Karpas-422 (cell line): ENCODE data around the gene CAPN7. TPM values are rescaled to one million over a fixed set of nuclear protein-coding genes. Genes with fewer than 3 reads are reported as not detected.

ENCODE experiments used
- DNase-seq: peaks from one replicate; pipeline ENCODE4 v3.0.0-alpha.2; 2015
- H2AFZ ChIP-seq: fragments of 200-600 bp; sonication (generic); 2 replicates; pipeline ENCODE4 v1.6.1; 2014; ENCODE audit warnings: antibody characterized with exemption, low read length, mixed read lengths
- H3K27ac ChIP-seq: fragments of 200-600 bp; sonication (generic); 2 replicates; pipeline ENCODE4 v1.5.1; 2014; ENCODE audit warnings: mild to moderate bottlenecking, low read length, moderate library complexity
- H3K27me3 ChIP-seq: fragments of 200-600 bp; sonication (generic); 2 replicates; pipeline ENCODE4 v1.6.1; 2014; ENCODE audit warnings: low read length, mixed read lengths
- H3K36me3 ChIP-seq: fragments of 200-600 bp; sonication (generic); 2 replicates; pipeline ENCODE4 v1.6.1; 2014; ENCODE audit warnings: low read length, mixed read lengths; ENCODE audit not compliant: insufficient read depth
- H3K4me1 ChIP-seq: fragments of 200-600 bp; sonication (generic); 2 replicates; pipeline ENCODE4 v1.6.1; 2014; ENCODE audit warnings: mild to moderate bottlenecking, low read length, mixed read lengths
- H3K4me2 ChIP-seq: fragments of 200-600 bp; sonication (generic); 2 replicates; pipeline ENCODE4 v1.6.1; 2014; ENCODE audit warnings: low read length, low read depth, mild to moderate bottlenecking; ENCODE audit not compliant: poor library complexity, severe bottlenecking
- H3K4me3 ChIP-seq: fragments of 200-600 bp; sonication (generic); 2 replicates; pipeline ENCODE4 v1.5.1; 2014; ENCODE audit warnings: mild to moderate bottlenecking, antibody characterized with exemption, low read length, mixed read lengths
- H3K79me2 ChIP-seq: fragments of 200-600 bp; sonication (generic); 2 replicates; pipeline ENCODE4 v1.6.1; 2014; ENCODE audit warnings: mild to moderate bottlenecking, low read length, mixed read lengths
- H3K9ac ChIP-seq: fragments of 200-600 bp; sonication (generic); 2 replicates; pipeline ENCODE4 v1.6.0; 2014; ENCODE audit warnings: low read length
- H3K9me2 ChIP-seq: fragments of 200-600 bp; sonication (generic), shearing (Covaris generic); replicated peaks from 2 replicates; pipeline ENCODE4 v1.6.0; 2014; ENCODE audit warnings: mild to moderate bottlenecking, low read length, moderate library complexity; ENCODE audit not compliant: insufficient read depth
- H3K9me3 ChIP-seq: fragments of 300-700, 200-600 bp; sonication (generic); 2 replicates; pipeline ENCODE4 v1.6.1; 2014; ENCODE audit warnings: low read length, mixed read lengths
- H4K20me1 ChIP-seq: fragments of 200-600 bp; sonication (generic); 2 replicates; pipeline ENCODE4 v1.6.1; 2014; ENCODE audit warnings: mild to moderate bottlenecking, antibody characterized with exemption, low read length, low read depth; ENCODE audit not compliant: insufficient read depth
- total RNA-seq: library from RNA; depleted of rRNA; stranded (reverse); fragments of >200 nt; shearing (Covaris generic); gene quantifications from 2 replicates; pipeline ENCODE4 v1.2.3, GENCODE V29; 2014; ENCODE audit warnings: low replicate concordance

The CAPN7 gene
- total RNA-seq, 1 experiment from 2014 or later, result 36.5 TPM

DNA sequence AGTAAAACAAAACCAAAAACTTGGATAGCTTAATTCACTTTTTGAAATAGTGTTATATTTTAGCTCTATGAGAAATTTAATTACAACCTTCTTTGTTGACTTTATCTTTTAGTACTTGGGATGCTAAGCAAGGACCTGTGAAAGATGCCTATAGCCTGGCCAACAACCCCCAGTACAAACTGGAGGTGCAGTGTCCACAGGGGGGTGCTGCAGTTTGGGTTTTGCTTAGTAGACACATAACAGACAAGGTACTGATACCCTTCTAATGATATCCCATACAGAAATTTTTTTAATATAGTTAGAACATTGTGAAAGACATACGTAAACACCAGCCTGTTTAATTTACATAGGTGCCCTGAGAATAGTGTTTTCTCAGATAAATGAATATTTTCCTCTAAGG is 35.3 kb downstream of the CAPN7 start:
- Histone ChIP-seq H2AFZ (no peak overlapping the region), H3K4me3 (no peak overlapping the region), H4K20me1 (no peaks in the 10 kb centered on the region), H3K4me1 (no peaks in the 10 kb centered on the region), H3K9ac (no peak overlapping the region), H3K27ac (no peak overlapping the region), H3K9me2 (no peaks in the 10 kb centered on the region), H3K4me2 (no peak overlapping the region), H3K79me2 (no peaks in the 10 kb centered on the region), H3K36me3 (peaks cover 46% of the 10 kb centered on the region), H3K27me3 (no peaks in the 10 kb centered on the region), H3K9me3 (no peaks in the 10 kb centered on the region)
- DNase-seq, result peak; percentile 77

DNA sequence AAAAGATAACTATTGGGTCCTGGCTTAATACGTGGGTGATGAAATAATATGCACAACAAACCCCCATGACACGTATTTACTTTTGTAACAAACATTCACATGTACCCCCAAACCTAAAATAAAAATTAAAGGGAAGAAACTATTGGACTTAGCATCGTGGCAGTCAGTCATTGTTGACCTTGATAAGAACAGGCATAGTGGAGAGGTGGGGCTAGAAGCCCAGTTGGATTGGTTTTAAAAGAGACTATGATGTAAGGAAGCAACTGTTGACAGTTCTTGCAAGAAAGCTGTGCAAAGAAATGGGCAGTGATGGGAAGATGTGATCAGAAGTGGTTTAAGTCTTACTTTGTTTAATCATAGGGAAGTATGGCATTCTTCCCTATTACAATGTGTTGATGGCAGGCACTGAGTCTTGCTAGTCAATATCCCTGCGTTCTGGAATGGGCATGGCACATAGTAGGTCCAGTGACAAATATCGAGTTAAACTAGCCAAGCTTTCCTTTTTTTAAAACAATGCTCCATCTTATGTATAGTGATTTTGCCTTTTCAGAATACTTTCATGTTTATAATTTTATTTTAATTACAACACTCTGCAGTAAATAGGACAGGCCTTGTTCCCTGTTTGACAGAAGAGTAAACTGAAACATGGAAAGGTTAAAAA is 37.9 kb downstream of the CAPN7 start:
- no peaks in the 10 kb centered on the region for H3K9me2 ChIP-seq
- H3K36me3 ChIP-seq, result peaks cover 63% of the 10 kb centered on the region
- H3K9ac ChIP-seq, result no peak overlapping the region
- H3K27ac ChIP-seq, result no peak overlapping the region
- no peak overlapping the region for H3K4me2 ChIP-seq
- no peak for DNase-seq
- H3K4me1 ChIP-seq, result no peaks in the 10 kb centered on the region
- H3K4me3 ChIP-seq, result no peak overlapping the region
- H3K79me2 ChIP-seq, result no peaks in the 10 kb centered on the region
- H4K20me1 ChIP-seq, result no peaks in the 10 kb centered on the region
- H3K9me3 ChIP-seq, result no peaks in the 10 kb centered on the region
- no peaks in the 10 kb centered on the region for H3K27me3 ChIP-seq
- no peak overlapping the region for H2AFZ ChIP-seq

DNA sequence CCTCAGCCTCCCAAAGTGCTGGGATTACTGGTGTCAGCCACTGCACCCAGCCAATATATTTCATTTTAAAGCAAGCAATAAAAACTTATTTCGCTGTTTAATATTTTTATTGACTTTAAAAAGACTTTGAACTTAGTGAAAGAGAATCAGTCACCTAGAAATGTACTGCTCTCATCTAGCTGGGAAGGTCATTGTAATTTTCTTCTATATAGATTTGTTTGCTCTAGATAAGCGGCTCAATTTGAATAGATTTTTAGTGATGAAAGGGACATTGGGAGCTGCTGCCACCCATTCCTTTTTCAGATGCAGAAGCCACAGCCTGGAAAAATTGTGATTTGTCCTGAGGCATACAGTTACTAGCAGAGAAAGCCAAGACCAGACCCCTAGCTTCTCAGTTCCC is 40.1 kb downstream of the CAPN7 start:
- no peak overlapping the region for H3K27ac ChIP-seq

DNA sequence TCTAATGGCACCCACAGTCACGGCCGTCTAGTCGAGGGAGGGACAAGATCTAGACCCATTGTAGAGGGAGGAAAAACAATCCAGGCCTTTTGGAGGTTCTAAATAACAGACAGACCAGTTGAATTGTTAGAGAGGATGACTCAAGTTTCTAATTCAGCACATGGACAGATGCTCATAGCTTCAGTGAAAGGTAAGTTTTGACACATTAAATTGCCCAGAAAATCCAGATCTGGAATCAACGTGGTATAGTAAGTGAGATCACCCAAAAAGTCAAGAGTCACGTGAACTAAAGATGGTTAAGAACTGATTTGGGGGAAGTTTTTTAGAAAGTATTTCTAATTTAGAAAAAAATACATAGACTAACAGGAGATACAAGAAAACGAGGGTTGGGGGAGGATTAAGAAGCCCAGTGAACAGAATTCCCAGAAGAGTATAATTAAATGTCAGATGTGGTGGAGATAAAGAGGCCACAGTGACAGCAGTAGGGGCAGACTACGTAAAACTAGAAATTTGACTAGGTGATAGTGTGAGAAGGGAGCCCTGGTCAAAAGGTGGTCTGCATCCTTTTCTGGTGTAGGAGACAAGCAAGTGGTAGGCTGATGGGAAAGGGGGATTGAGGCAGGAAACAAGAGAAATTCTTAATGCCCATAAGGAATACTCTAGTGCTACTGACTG is 47.1 kb downstream of the CAPN7 start:
- H3K9ac ChIP-seq, result no peak overlapping the region

More for the DNA sequence above, 40.1 kb downstream of the CAPN7 start:
- DNase-seq, result no peak
- no peaks in the 10 kb centered on the region for H3K9me2 ChIP-seq
- H3K27me3 ChIP-seq, result no peaks in the 10 kb centered on the region
- H3K36me3 ChIP-seq, result peaks cover 57% of the 10 kb centered on the region
- H2AFZ ChIP-seq, result no peak overlapping the region
- no peak overlapping the region for H3K4me3 ChIP-seq
- H4K20me1 ChIP-seq, result no peaks in the 10 kb centered on the region
- no peaks in the 10 kb centered on the region for H3K4me1 ChIP-seq
- H3K79me2 ChIP-seq, result no peaks in the 10 kb centered on the region
- no peak overlapping the region for H3K9ac ChIP-seq
- no peaks in the 10 kb centered on the region for H3K9me3 ChIP-seq
- H3K4me2 ChIP-seq, result no peak overlapping the region

DNA sequence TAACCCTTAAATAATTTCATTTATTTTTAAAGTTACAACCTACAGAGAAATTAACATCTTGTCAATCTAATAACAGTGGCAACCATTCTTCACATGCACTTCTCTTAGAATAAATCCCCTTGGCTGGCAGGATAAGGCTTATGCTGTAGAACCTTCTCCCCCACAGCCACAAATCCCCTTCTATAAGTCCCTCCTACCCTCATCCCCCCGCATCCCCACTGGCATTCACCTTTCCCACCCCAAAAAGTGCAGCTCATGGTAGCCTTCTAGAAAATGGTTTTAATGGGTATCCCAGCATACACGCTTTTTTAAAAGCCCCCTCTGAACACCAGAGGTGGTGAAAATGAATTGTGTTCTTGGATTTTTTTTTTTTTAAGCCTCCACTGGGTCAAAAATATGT is 49.2 kb downstream of the CAPN7 start:
- Histone ChIP-seq H3K9ac (no peak overlapping the region), H2AFZ (no peak overlapping the region), H3K4me3 (no peak overlapping the region), H3K36me3 (peaks cover 42% of the 10 kb centered on the region), H4K20me1 (no peaks in the 10 kb centered on the region), H3K79me2 (no peaks in the 10 kb centered on the region), H3K27ac (no peak overlapping the region), H3K4me1 (no peaks in the 10 kb centered on the region), H3K9me3 (no peaks in the 10 kb centered on the region), H3K27me3 (no peaks in the 10 kb centered on the region), H3K4me2 (no peak overlapping the region), H3K9me2 (no peaks in the 10 kb centered on the region)
- no peak for DNase-seq

More for the DNA sequence above, 47.1 kb downstream of the CAPN7 start:
- H3K27me3 ChIP-seq, result no peaks in the 10 kb centered on the region
- H3K79me2 ChIP-seq, result no peaks in the 10 kb centered on the region
- H3K36me3 ChIP-seq, result peaks cover 52% of the 10 kb centered on the region
- H3K27ac ChIP-seq, result no peak overlapping the region
- no peaks in the 10 kb centered on the region for H4K20me1 ChIP-seq
- H3K9me2 ChIP-seq, result no peaks in the 10 kb centered on the region
- H3K4me1 ChIP-seq, result no peaks in the 10 kb centered on the region
- DNase-seq, result no peak
- H3K4me2 ChIP-seq, result no peak overlapping the region
- H3K9me3 ChIP-seq, result no peaks in the 10 kb centered on the region
- H3K4me3 ChIP-seq, result no peak overlapping the region
- H2AFZ ChIP-seq, result no peak overlapping the region

DNA sequence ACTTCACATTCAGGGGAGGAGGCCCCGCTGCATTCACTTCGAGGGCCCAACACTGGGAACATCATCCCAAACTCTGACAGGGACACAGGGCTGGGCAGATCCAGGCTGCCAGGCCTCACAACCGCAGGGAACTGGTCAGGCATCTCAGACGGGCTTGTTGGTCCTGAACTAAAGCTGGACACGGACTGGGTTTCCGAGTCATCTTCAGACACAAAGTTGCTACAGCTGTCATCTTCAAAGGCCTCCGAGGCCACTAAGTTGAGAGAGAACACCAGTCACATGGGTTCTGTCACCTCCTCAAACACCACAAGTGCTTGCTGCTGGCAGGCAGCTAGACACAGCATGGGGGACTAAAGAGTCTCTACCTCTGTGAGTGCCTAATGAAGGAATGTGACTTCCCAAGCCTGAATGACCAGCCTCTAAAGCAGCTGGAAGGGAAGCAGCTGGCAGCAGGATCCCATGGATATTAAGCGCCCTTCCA is 50.9 kb downstream of the CAPN7 start:
- no peak overlapping the region for H3K27ac ChIP-seq
- no peak for DNase-seq
- H3K9ac ChIP-seq, result no peak overlapping the region
- no peaks in the 10 kb centered on the region for H4K20me1 ChIP-seq
- no peak overlapping the region for H3K4me2 ChIP-seq
- H2AFZ ChIP-seq, result no peak overlapping the region
- H3K9me3 ChIP-seq, result no peaks in the 10 kb centered on the region
- peaks cover 32% of the 10 kb centered on the region for H3K36me3 ChIP-seq
- H3K27me3 ChIP-seq, result no peaks in the 10 kb centered on the region
- no peak overlapping the region for H3K4me3 ChIP-seq
- no peaks in the 10 kb centered on the region for H3K4me1 ChIP-seq
- no peaks in the 10 kb centered on the region for H3K9me2 ChIP-seq
- no peaks in the 10 kb centered on the region for H3K79me2 ChIP-seq

DNA sequence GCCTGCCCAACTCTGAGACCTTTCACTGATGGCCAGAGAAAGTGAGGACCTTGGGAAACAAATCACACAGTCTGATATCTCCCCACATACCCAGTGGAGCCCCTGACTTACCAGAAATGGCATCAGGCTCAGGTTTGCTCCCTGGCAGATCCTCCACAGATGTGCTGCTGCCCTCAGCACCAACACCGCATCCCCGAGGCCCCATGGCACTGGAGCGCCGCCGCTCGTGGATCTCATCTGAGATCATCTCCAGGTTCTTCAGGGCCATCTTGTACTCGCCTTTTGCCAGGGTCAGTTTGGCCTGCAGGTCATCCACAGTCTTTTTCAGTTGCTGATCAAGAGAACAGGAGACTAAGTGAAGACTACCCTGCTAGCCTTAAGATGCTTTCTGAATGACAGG is 52.7 kb downstream of the CAPN7 start:
- Histone ChIP-seq H2AFZ (no peak overlapping the region), H4K20me1 (peaks cover 4% of the 10 kb centered on the region; the same call in 1 of the 2 replicates), H3K9me2 (no peaks in the 10 kb centered on the region), H3K9me3 (no peaks in the 10 kb centered on the region), H3K4me3 (no peak overlapping the region), H3K27ac (no peak overlapping the region), H3K9ac (no peak overlapping the region), H3K36me3 (peaks cover 20% of the 10 kb centered on the region), H3K79me2 (no peaks in the 10 kb centered on the region), H3K27me3 (no peaks in the 10 kb centered on the region), H3K4me1 (no peaks in the 10 kb centered on the region), H3K4me2 (no peak overlapping the region)
- DNase-seq, result no peak

DNA sequence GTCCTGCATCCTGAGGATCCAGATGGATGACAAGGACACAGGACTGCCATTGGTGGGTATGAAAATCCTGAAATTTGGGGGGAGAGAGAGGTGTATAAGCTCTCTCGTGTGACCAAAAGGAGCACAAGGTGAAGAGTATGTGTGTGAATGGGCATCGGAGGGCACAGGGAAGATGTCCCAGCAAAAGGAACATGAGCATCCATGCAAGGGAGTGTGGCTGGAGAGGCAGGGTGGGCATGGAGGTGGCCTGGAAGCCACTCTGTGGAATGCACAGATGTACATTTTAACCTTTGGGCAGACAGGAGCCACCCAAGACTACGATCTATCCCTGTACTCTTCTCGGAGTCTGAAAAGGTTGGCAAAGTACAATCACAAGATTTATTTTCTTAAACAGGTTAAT is 54.5 kb downstream of the CAPN7 start:
- no peaks in the 10 kb centered on the region for H3K9me3 ChIP-seq
- peaks cover 4% of the 10 kb centered on the region; the same call in 1 of the 2 replicates for H4K20me1 ChIP-seq
- no peak overlapping the region for H3K9ac ChIP-seq
- H3K79me2 ChIP-seq, result no peaks in the 10 kb centered on the region
- H3K27me3 ChIP-seq, result no peaks in the 10 kb centered on the region
- DNase-seq, result no peak
- no peak overlapping the region for H3K4me3 ChIP-seq
- H2AFZ ChIP-seq, result no peak overlapping the region
- no peaks in the 10 kb centered on the region for H3K4me1 ChIP-seq
- H3K36me3 ChIP-seq, result peaks cover 9% of the 10 kb centered on the region
- no peak overlapping the region for H3K4me2 ChIP-seq
- no peaks in the 10 kb centered on the region for H3K9me2 ChIP-seq
- no peak overlapping the region for H3K27ac ChIP-seq
